HG03060 (cell line): ENCODE results near the gene STX8.

Experiments used
- ATAC-seq: cut with Tn5 transposase; IDR thresholded peaks from one replicate; pipeline ENCODE4 v1.9.1; 2021; ENCODE audit warnings: low read depth, moderate number of reproducible peaks; ENCODE audit not compliant: unreplicated experiment

The STX8 gene

GRCh38 chr17:9251273-9251672 is 324.3 kb downstream of the STX8 start:
- ATAC-seq: no peak

DNA sequence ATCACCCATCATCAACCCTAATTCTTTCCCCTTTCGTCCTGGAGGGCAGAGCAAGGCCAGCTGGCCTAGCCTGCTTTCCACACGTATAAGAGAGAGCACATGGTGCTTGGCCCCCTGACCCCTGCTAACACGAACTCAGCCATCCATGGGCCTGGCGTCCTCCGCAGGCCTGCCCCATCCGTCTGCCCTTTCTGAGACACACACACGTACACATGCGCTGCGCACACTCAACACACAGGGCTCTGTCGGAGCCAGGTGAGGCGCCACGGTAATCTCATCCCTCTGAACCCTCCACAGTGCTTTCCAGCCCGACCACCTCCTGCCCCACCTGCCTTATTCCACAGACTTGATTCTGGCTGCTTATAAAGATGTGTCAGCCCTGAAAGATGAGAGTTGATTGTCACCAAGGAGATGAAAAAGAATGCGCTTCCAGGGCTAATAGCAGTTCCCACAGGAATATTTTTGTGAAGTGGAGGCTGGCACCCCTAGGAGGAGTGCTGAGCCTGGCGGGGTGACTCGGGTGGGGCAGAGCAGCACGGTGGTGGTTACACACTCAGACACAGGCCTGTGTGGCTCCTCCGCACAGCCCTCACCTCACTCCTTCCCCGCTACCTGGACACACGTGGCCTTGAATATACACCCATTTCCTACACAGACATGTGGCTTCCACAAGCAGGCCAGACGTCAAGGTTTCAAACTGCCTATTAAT is 326.2 kb downstream of the STX8 start:
- no peak for ATAC-seq

DNA sequence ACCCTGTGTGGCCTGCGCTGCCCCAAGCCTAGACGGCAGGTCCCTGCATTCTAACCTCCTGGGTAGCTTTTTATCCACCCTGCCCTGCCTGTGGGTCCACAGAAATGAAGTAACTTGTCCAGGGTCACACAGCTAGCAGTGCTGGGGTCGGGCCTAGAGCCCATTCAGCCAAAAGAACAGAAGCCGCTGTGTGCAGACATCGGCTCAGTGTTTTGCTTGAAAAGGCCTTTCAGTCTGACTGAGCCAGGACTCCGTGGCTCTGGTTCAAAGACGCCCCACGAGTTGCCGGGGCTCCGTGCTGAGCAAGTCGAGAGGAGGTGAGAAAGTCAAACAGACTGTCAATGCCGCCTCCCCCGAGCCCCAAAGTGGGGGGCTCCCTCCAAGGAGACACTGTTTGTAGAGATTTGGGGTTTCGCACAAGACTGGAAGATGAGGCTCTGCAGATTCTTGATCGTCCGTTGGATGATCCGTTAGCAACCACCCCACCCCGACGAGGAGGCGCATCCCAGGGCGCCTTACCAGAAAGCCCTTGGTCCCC is 328.1 kb downstream of the STX8 start:
- no peak for ATAC-seq

GRCh38 chr17:9244066-9245052 is 331.3 kb downstream of the STX8 start:
- no peak for ATAC-seq

- no peak for ATAC-seq
These were observed 332.6 kb downstream of the STX8 start for GRCh38 chr17:9242983-9243382.

- no peak for ATAC-seq
These were observed 333.1 kb downstream of the STX8 start for GRCh38 chr17:9242497-9242881.

- ATAC-seq: no peak
These were observed 333.7 kb downstream of the STX8 start for GRCh38 chr17:9241774-9242496.

DNA sequence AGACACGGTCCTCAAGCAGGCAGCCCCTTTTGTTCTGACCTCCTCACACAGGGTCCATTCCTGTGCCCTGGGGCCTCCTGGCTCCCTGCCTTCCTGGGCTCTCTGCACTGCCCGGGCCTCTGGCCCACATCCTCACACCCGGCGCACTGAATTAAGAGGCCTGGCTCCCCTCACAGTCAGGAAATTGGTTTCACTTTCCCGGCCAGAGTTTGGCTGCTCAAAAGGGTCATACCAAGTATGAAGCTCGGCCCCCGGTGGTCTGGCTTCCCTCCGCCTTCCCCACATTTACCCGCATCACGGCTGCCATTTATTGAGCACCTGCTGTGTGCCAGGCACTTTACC is 334.3 kb downstream of the STX8 start:
- no peak for ATAC-seq

DNA sequence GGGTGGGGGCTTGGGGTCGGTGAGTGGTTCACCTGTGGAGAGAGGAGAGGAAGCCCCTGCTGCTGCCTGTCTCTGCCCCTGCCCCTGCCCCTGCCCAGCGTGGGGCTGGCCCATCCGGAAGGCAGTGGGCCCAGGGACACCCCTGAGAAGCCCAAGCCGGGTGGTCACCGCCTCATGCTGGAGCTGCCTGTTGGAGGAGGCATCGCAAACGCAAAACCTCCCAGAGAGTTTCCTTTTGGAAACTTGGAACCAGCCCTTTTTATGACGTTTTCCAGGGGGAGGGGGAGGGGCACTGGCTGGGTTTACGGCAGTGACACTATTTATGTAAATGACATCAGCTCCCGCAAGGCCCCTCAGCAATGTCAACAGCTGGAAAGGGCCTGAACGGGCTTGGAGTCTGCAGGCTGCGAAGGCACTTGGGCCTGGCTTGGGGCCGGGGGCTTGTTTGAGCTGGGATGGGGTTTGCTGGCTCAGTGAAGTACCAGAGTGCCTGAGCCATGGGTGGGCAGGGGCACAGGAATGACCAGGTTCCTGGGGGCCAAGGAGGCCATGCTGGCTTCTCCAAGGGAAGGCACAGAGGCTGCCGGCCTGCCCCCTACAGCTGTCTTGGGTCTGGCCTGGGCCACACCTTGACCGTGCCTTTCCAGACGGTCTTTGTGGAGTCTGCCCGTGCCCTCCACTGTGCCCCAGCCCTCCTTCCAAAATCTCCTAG is 334.8 kb downstream of the STX8 start:
- no peak for ATAC-seq

- no peak for ATAC-seq
These were observed 335.6 kb downstream of the STX8 start for GRCh38 chr17:9239793-9240658.

DNA sequence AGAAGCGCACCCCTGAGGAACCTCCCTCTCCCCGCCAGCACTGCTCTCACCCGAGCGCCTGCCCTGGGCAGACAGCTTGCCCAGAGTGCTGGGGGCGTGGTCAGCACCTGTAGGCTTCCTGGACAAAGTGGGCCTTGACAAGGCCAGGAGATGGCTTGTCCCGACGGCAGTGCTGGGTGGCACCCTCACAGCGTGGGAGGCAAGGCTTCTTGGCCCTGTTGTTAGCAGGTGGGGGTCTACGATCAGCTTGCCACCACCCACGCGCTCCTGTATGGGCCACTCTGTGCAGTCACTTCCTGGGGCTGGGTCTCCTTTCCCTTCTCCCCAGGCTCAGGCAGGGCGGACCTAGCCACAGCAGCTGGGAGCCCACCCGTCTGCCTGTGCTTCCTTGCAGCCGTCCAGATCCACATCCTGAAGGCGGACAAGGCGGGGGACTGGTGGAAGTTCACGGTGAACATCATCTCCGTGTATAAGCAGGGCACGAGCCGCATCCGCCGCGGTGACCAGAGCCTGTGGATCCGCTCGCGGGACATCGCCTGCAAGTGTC is 336.3 kb downstream of the STX8 start:
- ATAC-seq: no peak

GRCh38 chr17:9238340-9239245 is 337.0 kb downstream of the STX8 start:
- no peak for ATAC-seq

- no peak for ATAC-seq
These were observed 337.8 kb downstream of the STX8 start for GRCh38 chr17:9237661-9238301.

- no peak for ATAC-seq
These were observed 338.6 kb downstream of the STX8 start for GRCh38 chr17:9237053-9237410.

GRCh38 chr17:9236286-9237052 is 339.2 kb downstream of the STX8 start:
- no peak for ATAC-seq

GRCh38 chr17:9235346-9235745 is 340.3 kb downstream of the STX8 start:
- no peak for ATAC-seq

DNA sequence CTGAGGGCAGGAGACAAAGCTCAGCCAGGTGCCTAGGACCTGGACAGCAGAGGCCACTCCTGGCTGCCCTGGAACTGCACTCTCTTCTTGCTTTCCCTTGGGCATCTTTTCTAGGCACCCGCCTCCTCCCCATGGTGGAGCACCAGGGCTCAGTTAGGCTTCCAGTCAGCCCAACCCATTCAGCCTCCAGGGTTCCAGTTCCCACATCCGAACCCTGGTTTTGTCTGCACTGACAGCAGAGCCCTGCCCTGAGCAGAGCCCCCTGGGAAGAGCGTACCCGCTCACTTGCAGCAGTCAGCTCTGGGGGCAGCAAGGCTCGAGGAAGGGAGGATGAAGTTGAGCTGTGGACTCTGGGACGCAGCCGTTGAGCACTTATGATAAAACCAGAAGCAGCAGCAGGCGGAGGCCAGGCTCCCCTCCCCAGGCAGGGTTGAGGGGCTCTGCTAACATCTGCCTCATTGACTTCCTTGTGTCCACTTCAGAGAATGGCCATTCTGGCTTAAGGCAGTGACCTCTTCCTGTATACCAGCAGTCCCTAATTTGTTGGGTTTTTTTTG is 341.2 kb downstream of the STX8 start:
- no peak for ATAC-seq
